Transverse colon (tissue), 4 donors: ENCODE results near the gene CERS5. TPM values are rescaled to one million over a fixed set of nuclear protein-coding genes. Genes with fewer than 3 reads are reported as not detected.

Source experiments
- DNase-seq: peaks from one replicate; pipeline ENCODE4 v3.0.0-alpha.2; 2019
- H3K27ac ChIP-seq, 4 donors: fragments of 200-600 bp; sonication (generic); 2 replicates each; pipeline ENCODE4 v1.5.1; 2016 to 2018; ENCODE audit warnings: inconsistent platforms in 4 of 4
- H3K27me3 ChIP-seq: fragments of 200-600 bp; sonication (generic); 2 replicates; pipeline ENCODE4 v1.5.1; 2017; ENCODE audit warnings: inconsistent platforms
- H3K36me3 ChIP-seq, 4 donors: fragments of 200-600 bp; sonication (generic); 2 replicates each; pipeline ENCODE4 v1.5.1; 2017 to 2019; ENCODE audit warnings: inconsistent platforms in 4 of 4
- H3K4me1 ChIP-seq, 4 donors: fragments of 200-600 bp; sonication (generic); 2 replicates each; pipeline ENCODE4 v1.5.1; 2017 to 2020; ENCODE audit warnings: inconsistent platforms in 4 of 4
- H3K4me3 ChIP-seq, 4 donors: fragments of 200-600 bp; sonication (generic); 1 replicate in 1 of 4; 2 replicates in 3 of 4; pipeline versions ENCODE4 v1.5.1 to v1.6.1; 2017 to 2019; ENCODE audit warnings: inconsistent platforms in 4 of 4
- H3K9me3 ChIP-seq, 2 donors: fragments of 200-600 bp; sonication (generic); 2 replicates each; pipeline ENCODE4 v1.5.1; 2017 to 2019; ENCODE audit warnings: inconsistent platforms in 2 of 2
- EP300 ChIP-seq: sonication (generic); formaldehyde crosslinking; IDR thresholded peaks from one replicate; pipeline ENCODE4 v1.6.1; 2017; ENCODE audit warnings: antibody characterized with exemption, low read depth
- POLR2A ChIP-seq: fragments of 450-650 bp; IDR thresholded peaks from one replicate; pipeline ENCODE4 v1.6.1; 2016; ENCODE audit warnings: antibody characterized with exemption, mild to moderate bottlenecking, moderate library complexity
- POLR2AphosphoS5 ChIP-seq, 3 donors: sonication (generic); formaldehyde crosslinking; IDR thresholded peaks; one replicate each; pipeline ENCODE4 v1.6.1; 2016; ENCODE audit warnings: antibody characterized with exemption in 3 of 3
- WGBS, 2 donors: methylation state at CpG; one replicate each; pipeline ENCODE4 v1.1.5; 2018; ENCODE audit warnings: low coverage in 1 of 2; 5-methylcytosine and 5-hydroxymethylcytosine counted together
- in situ Hi-C, 4 donors: fragments of 200-750 bp; cut with MboI; loops; one replicate each; pipeline versions ENCODE4 v1.15.0 to v1.15.1; 2017; ENCODE audit warnings: low sequenced_read_pairs in 3 of 4, low pct_ligation_motif_present in 1 of 4, low pct_unique_long_range_greater_than_20kb in 1 of 4
- intact Hi-C: fragments of 100-400 bp; cut with DNase I; formaldehyde crosslinking; loops from one replicate; pipeline ENCODE4 v1.15.1; 2023; ENCODE audit warnings: low total_unique reads
- total RNA-seq, 4 donors: library from RNA; depleted of rRNA; stranded (reverse); fragments of >200 nt; gene quantifications; one replicate each; pipeline ENCODE4 v1.1.0, GENCODE V29; 2016
- TF ChIP-seq, protein P1 (sequence below), 5 experiments: fragments of 200-600 bp in 3 of 5; fragments of 450-650 bp in 2 of 5; sonication (generic) in 3 of 5; IDR thresholded peaks; 1 replicate in 2 of 5; 2 replicates in 3 of 5; pipeline ENCODE4 v1.5.1; 2016 to 2017; ENCODE audit warnings: antibody characterized with exemption in 5 of 5, inconsistent platforms in 3 of 5, mild to moderate bottlenecking in 2 of 5, moderate library complexity in 1 of 5

The CERS5 gene
- total RNA-seq, 4 donors from 2014 or later, result 17.5 to 32.5 (median 21.0) TPM

DNA sequence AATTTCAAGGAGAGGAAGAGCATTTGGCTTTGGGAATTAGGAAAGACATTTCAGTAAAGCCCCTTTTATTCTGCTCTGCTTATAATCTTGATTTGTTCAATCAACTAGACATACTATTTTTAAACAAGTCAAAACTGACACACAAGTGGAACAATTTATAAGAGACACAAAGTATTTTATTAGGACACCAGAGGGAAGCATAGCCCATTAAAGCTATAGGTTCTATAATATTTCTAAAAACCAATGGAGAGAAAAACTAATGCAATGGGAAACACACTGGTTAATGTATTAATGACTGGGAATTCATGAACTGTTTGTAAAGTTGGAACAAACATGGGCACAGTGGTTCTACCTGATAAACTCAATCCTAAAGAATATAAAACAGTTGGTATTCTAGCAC lies 15.3 kb upstream of the CERS5 start:
- in situ Hi-C loops, result loop anchor here in 3 of 4 donors (25.0 kb wide), 3 partner anchors 95 to 220 kb away; partner anchors contain the start of genes AQP2 (in 1 of the 3), AQP5 (in 1 of the 3), AQP6 (in 1 of the 3) and SMARCD1 (in 1 of the 3)
- Histone ChIP-seq H3K9me3 (no peaks in the 10 kb centered on the region), H3K27me3 (no peaks in the 10 kb centered on the region), H3K4me1 (peaks cover 7 to 37% (median 25%) of the 10 kb centered on the region in 4 donors), H3K36me3 (peaks cover 0 to 48% (median 22%) of the 10 kb centered on the region in 4 donors), H3K27ac (no peak overlapping the region), H3K4me3 (no peak overlapping the region)
- intact Hi-C loops, result loop anchor here (10.0 kb wide), 1 partner anchor 218 kb away; the partner anchor contains the start of gene AQP5
- no peak for DNase-seq
- TF ChIP-seq, protein P1, sequence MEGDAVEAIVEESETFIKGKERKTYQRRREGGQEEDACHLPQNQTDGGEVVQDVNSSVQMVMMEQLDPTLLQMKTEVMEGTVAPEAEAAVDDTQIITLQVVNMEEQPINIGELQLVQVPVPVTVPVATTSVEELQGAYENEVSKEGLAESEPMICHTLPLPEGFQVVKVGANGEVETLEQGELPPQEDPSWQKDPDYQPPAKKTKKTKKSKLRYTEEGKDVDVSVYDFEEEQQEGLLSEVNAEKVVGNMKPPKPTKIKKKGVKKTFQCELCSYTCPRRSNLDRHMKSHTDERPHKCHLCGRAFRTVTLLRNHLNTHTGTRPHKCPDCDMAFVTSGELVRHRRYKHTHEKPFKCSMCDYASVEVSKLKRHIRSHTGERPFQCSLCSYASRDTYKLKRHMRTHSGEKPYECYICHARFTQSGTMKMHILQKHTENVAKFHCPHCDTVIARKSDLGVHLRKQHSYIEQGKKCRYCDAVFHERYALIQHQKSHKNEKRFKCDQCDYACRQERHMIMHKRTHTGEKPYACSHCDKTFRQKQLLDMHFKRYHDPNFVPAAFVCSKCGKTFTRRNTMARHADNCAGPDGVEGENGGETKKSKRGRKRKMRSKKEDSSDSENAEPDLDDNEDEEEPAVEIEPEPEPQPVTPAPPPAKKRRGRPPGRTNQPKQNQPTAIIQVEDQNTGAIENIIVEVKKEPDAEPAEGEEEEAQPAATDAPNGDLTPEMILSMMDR (IDR thresholded peaks at IDR 0.05), result no peak
- TF ChIP-seq POLR2A (no peak), POLR2AphosphoS5 (IDR thresholded peaks at IDR 0.05) (no peak), EP300 (no peak)

GRCh38 chr12:50181691-50182090 lies 14.5 kb upstream of the CERS5 start:
- intact Hi-C loops, result loop anchor here (10.0 kb wide), 1 partner anchor 217 kb away; the partner anchor contains the start of gene AQP5
- in situ Hi-C loops, result loop anchor here in 3 of 4 donors (25.0 kb wide), 3 partner anchors 94 to 219 kb away; partner anchors contain the start of genes AQP2 (in 1 of the 3), AQP5 (in 1 of the 3), AQP6 (in 1 of the 3) and SMARCD1 (in 1 of the 3)
- DNase-seq, result no peak
- WGBS, 2 donors, result 91 to 100% methylated on average over 1 to 4 of the region's 4 CpGs
- Histone ChIP-seq H3K9me3 (no peaks in the 10 kb centered on the region), H3K4me1 (peaks cover 4 to 29% (median 20%) of the 10 kb centered on the region in 4 donors), H3K27ac (no peak overlapping the region), H3K4me3 (no peak overlapping the region), H3K36me3 (peaks cover 0 to 52% (median 26%) of the 10 kb centered on the region in 4 donors), H3K27me3 (no peaks in the 10 kb centered on the region)
- no peak for TF ChIP-seq POLR2AphosphoS5 (IDR thresholded peaks at IDR 0.05)
- no peak for TF ChIP-seq EP300
- TF ChIP-seq, protein P1 (IDR thresholded peaks at IDR 0.05), result no peak

GRCh38 chr12:50175716-50176026 lies 8.5 kb upstream of the CERS5 start:
- no peak for DNase-seq
- H3K27ac ChIP-seq, result no peak overlapping the region
- TF ChIP-seq, protein P1 (IDR thresholded peaks at IDR 0.05), result no peak
- TF ChIP-seq POLR2AphosphoS5 (IDR thresholded peaks at IDR 0.05) (no peak), EP300 (no peak), POLR2A (no peak)
- in situ Hi-C loops, result loop anchor here (10.0 to 25.0 kb wide), 4 partner anchors 81 to 213 kb away; partner anchors contain the start of genes AQP2 (in 1 of the 4), AQP5 (in 1 of the 4), AQP6 (in 1 of the 4) and SMARCD1 (in 1 of the 4)
- intact Hi-C loops, result loop anchor here (5.0 to 10.0 kb wide), 2 partner anchors 71 to 98 kb away; partner anchors contain the start of gene GPD1
- H3K36me3 ChIP-seq, result peaks cover 0 to 36% (median 17%) of the 10 kb centered on the region in 4 donors
- no peaks in the 10 kb centered on the region for H3K27me3 ChIP-seq
- no peaks in the 10 kb centered on the region for H3K4me1 ChIP-seq
- H3K4me3 ChIP-seq, result no peak overlapping the region
- WGBS, 2 donors, result 38 to 50% methylated on average over 1 of the region's 1 CpG
- no peaks in the 10 kb centered on the region for H3K9me3 ChIP-seq

DNA sequence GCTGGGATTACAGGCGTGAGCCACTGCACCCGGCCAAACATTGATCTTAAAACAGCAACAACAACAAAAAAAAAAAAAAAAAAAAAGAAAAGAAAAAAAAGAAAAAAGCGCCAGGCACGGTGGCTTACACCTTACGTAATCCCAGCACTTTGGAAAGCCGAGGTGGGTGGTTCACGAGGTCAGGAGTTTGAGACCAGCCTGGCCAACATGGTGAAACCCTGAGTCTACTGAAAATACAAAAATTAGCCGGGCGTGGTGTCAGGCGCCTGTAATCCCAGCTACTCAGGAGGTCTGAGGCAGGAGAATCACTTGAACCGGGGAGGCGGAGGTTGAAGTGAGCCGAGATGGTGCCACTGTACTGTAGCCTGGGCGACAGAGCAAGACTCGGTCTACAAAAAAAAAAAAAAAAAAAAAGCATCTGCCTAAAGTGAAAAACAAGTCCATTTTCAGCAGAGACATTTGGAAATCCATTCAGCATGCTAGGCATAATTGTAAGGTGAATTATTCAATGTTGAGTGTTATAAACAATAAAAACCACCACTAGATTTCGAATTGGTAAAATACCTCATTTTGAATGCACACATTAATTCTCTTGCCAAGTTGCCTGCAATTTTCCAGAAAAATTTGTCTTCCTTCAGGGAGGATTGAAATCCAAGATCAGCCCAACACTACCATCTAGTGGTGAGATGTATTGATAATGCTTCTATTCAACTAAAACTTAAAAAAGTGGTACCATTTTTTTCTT lies 8.0 kb upstream of the CERS5 start:
- intact Hi-C loops, result loop anchor here (5.0 to 10.0 kb wide), 2 partner anchors 70 to 98 kb away; partner anchors contain the start of gene GPD1
- TF ChIP-seq POLR2A, result no peak
- TF ChIP-seq, protein P1 (IDR thresholded peaks at IDR 0.05), result peak; percentile 63 to 78 (median 66)
- Histone ChIP-seq H3K4me1 (no peaks in the 10 kb centered on the region), H3K36me3 (peaks cover 0 to 31% (median 14%) of the 10 kb centered on the region in 4 donors), H3K4me3 (no peak overlapping the region), H3K27ac (peak overlapping the region in 1 of 4 donors; percentile 37), H3K27me3 (no peaks in the 10 kb centered on the region), H3K9me3 (no peaks in the 10 kb centered on the region)
- WGBS, 2 donors, result 66 to 75% methylated on average over 8 to 16 of the region's 16 CpGs
- in situ Hi-C loops, result loop anchor here (10.0 to 25.0 kb wide), 4 partner anchors 80 to 213 kb away; partner anchors contain the start of genes AQP2 (in 1 of the 4), AQP5 (in 1 of the 4), AQP6 (in 1 of the 4) and SMARCD1 (in 1 of the 4)
- no peak for DNase-seq
